Heart right ventricle (tissue), 16 donors: ENCODE measurements around the gene OST4. TPM values are rescaled to one million over a fixed set of nuclear protein-coding genes. Genes with fewer than 3 reads are reported as not detected.
A peak's percentile ranks its signal among the peaks of the same experiment; 100 is the strongest.

Experiments
- ATAC-seq, 8 donors: fragments of 200-7000 bp; cut with Tn5 transposase; one replicate each; pipeline ENCODE4 v1.9.1; 2020; ENCODE audit warnings: mild to moderate bottlenecking in 8 of 8, moderate library complexity in 8 of 8, moderate number of reproducible peaks in 1 of 8
- DNase-seq, 2 donors: peaks; one replicate each; pipeline ENCODE4 v3.0.0-alpha.2; 2020
- H3K27ac ChIP-seq, 10 donors: fragments of 200-600 bp; sonication (generic) in 2 of 10; one replicate each; pipeline versions ENCODE4 v1.5.0 to v1.8.0; 2020 to 2022; ENCODE audit warnings: mild to moderate bottlenecking in 3 of 10
- H3K27me3 ChIP-seq, 7 donors: fragments of 200-600 bp; one replicate each; pipeline ENCODE4 v1.8.0; 2021 to 2022; ENCODE audit warnings: mild to moderate bottlenecking in 2 of 7
- H3K36me3 ChIP-seq, 9 donors: fragments of 200-600 bp; sonication (generic) in 1 of 9; one replicate each; pipeline versions ENCODE4 v1.5.0 to v1.8.0; 2020 to 2022; ENCODE audit warnings: mild to moderate bottlenecking in 2 of 9
- H3K4me1 ChIP-seq, 9 donors: fragments of 200-600 bp; sonication (generic) in 1 of 9; one replicate each; pipeline versions ENCODE4 v1.5.0 to v1.8.0; 2020 to 2022; ENCODE audit warnings: mild to moderate bottlenecking in 4 of 9
- H3K4me3 ChIP-seq, 10 donors: fragments of 200-600 bp; sonication (generic) in 2 of 10; one replicate each; pipeline versions ENCODE4 v1.5.0 to v1.8.0; 2020 to 2022; ENCODE audit warnings: mild to moderate bottlenecking in 7 of 10, moderate library complexity in 2 of 10
- H3K9me3 ChIP-seq, 11 donors: fragments of 200-600 bp in 10 of 11; sonication (generic) in 2 of 11; one replicate each; pipeline versions ENCODE4 v1.5.0 to v1.8.0; 2013 to 2022; ENCODE audit warnings: mild to moderate bottlenecking in 2 of 11, control low read depth in 1 of 11, moderate library complexity in 1 of 11
- CTCF ChIP-seq, 9 donors: fragments of 200-600 bp; sonication (generic) in 2 of 9; IDR thresholded peaks; one replicate each; pipeline versions ENCODE4 v1.5.0 to v1.8.0; 2021 to 2022; ENCODE audit warnings: antibody characterized with exemption in 9 of 9, mild to moderate bottlenecking in 5 of 9, moderate library complexity in 1 of 9
- WGBS, 2 donors: extraction: QIAGEN DNeasy Blood & Tissue Kit; methylation state at CpG; one replicate each; pipeline ENCODE4 v1.1.7; 2013; ENCODE audit warnings: inconsistent platforms in 1 of 2; 5-methylcytosine and 5-hydroxymethylcytosine counted together
- intact Hi-C, 10 donors: fragments of 100-400 bp; cut with DNase I; formaldehyde crosslinking; loops; one replicate each; pipeline versions ENCODE4 v1.11.1 to v1.14.2; 2022
- polyA plus RNA-seq, 2 donors: library from polyadenylated mRNA; stranded (reverse); fragments of 200-250 nt; gene quantifications; one replicate each; pipeline ENCODE4 v1.2.3, GENCODE V29; 2013
- total RNA-seq, 10 donors: library from RNA; stranded (reverse); fragmentation: NEBNext Ultra II Directional in 3 of 10; extraction: Animal tissue kit (Norgen Biotek cat#: 25700) in 3 of 10; gene quantifications; one replicate each; pipeline versions ENCODE4 v1.2.1 to v1.2.4, GENCODE V29; 2021 to 2023
- donor health status: Arrhythmogenic right ventricular cardiomyopathy.
- donor health status: ischemic (EF 13 %, LVEDD 7.1; RV severe dilation, severe dysfunction).
- donor health status: healthy with polysubstance abuse.
- donor health status: DM: no; HTN: yes; CAD: no.
- donor health status: DM: no; HTN: no; CAD: no.
- donor health status: ischemic (EF 25% LVEDD 6.9; RV normal size, moderate dysfunction).
- donor health status: ischemic (EF 25% LVEDD 5.7; RV mildly dilated, moderate dysfunction).
- donor health status: healthy.
- donor health status: DM: yes; HTN: yes; CAD: no.
- donor health status: Ischemic cardiomyopathy.
- donor health status: ischemic (EF 35%, LVEDD 5.7; RV mildly dilated, moderate dysfunction).
- donor health status: nonischemic (EF 11% LVEDD 7.7; RV severe dilation, severe dysfunction).
- donor health status: DM: yes; HTN: yes; CAD: no.
- donor health status: PGD.
- donor health status: ischemic (EF 29% LVEDD 5.4; RV normal size, mild dysfunction).
- donor health status: nonischemic (EF 23%, LVEDD 6.1; RV moderate dilation, normal function).

Gene OST4
- total and polyA plus RNA-seq, 12 donors = 336 to 457 (median 388) TPM

GRCh38 chr2:27097341-27097740, 25.9 kb upstream of the OST4 start:
- Histone ChIP-seq H3K36me3 (peaks cover 0 to 5% (median 0%) of the 10 kb centered on the region in 9 donors), H3K27ac (no peak overlapping the region), H3K4me3 (no peak overlapping the region), H3K27me3 (no peaks in the 10 kb centered on the region), H3K4me1 (peaks cover 0 to 14% (median 12%) of the 10 kb centered on the region in 9 donors), H3K9me3 (no peaks in the 10 kb centered on the region)
- DNase-seq = no peak
- WGBS, 2 donors = 91% methylated on average over 14 of the region's 14 CpGs
- intact Hi-C loops = loop anchor here in 8 of 10 donors (5.0 to 10.0 kb wide), 7 partner anchors 35 to 207 kb away; partner anchors contain the start of genes TRIM54 (in 3 of the 8), UCN (in 2 of the 8) and PREB (in 1 of the 8)
- TF ChIP-seq CTCF (IDR thresholded peaks at IDR 0.05) = no peak
- no peak for ATAC-seq

- H3K27me3 ChIP-seq = no peaks in the 10 kb centered on the region
- no peak overlapping the region for H3K4me3 ChIP-seq
- no peaks in the 10 kb centered on the region for H3K9me3 ChIP-seq
- H3K36me3 ChIP-seq = peaks cover 0 to 5% (median 0%) of the 10 kb centered on the region in 9 donors
- ATAC-seq (no peak), DNase-seq (no peak)
- 74 to 79% methylated on average over 3 of the region's 3 CpGs for WGBS, 2 donors
- H3K4me1 ChIP-seq = peaks cover 0 to 14% (median 12%) of the 10 kb centered on the region in 9 donors
- intact Hi-C loops = loop anchor here in 8 of 10 donors (5.0 to 10.0 kb wide), 7 partner anchors 35 to 208 kb away; partner anchors contain the start of genes TRIM54 (in 3 of the 8), UCN (in 2 of the 8) and PREB (in 1 of the 8)
- H3K27ac ChIP-seq = peak overlapping the region in 6 of 10 donors; percentile 15 to 68 (median 57)
- no peak for TF ChIP-seq CTCF (IDR thresholded peaks at IDR 0.05)
These were observed 25.4 kb upstream of the OST4 start for GRCh38 chr2:27096748-27097297.

GRCh38 chr2:27095745-27096651, 24.5 kb upstream of the OST4 start:
- peak overlapping the region in 6 of 10 donors; percentile 37 to 68 (median 57) for H3K27ac ChIP-seq
- peaks cover 0 to 14% (median 12%) of the 10 kb centered on the region in 9 donors for H3K4me1 ChIP-seq
- DNase-seq = peak; percentile 52 to 64
- intact Hi-C loops = loop anchor here in 8 of 10 donors (5.0 to 10.0 kb wide), 7 partner anchors 36 to 209 kb away; partner anchors contain the start of genes TRIM54 (in 3 of the 8), UCN (in 2 of the 8) and PREB (in 1 of the 8)
- peaks cover 0 to 5% (median 0%) of the 10 kb centered on the region in 9 donors for H3K36me3 ChIP-seq
- ATAC-seq = peak; percentile 76 to 87 (median 84)
- WGBS, 2 donors = 25 to 29% methylated on average over 18 of the region's 18 CpGs
- H3K4me3 ChIP-seq = peak overlapping the region in 9 of 10 donors; percentile 12 to 48 (median 42)
- no peaks in the 10 kb centered on the region for H3K27me3 ChIP-seq
- TF ChIP-seq CTCF (IDR thresholded peaks at IDR 0.05) = no peak
- no peaks in the 10 kb centered on the region for H3K9me3 ChIP-seq

- Histone ChIP-seq H3K27me3 (no peaks in the 10 kb centered on the region), H3K36me3 (peaks cover 0 to 5% (median 0%) of the 10 kb centered on the region in 9 donors), H3K27ac (no peak overlapping the region), H3K4me1 (peaks cover 0 to 14% (median 12%) of the 10 kb centered on the region in 9 donors), H3K4me3 (no peak overlapping the region), H3K9me3 (no peaks in the 10 kb centered on the region)
- DNase-seq (no peak), ATAC-seq (peak in 1 of 8 donors; percentile 2)
- 91 to 99% methylated on average over 2 of the region's 2 CpGs for WGBS, 2 donors
- no peak for TF ChIP-seq CTCF (IDR thresholded peaks at IDR 0.05)
- intact Hi-C loops = loop anchor here in 8 of 10 donors (5.0 to 10.0 kb wide), 7 partner anchors 37 to 209 kb away; partner anchors contain the start of genes TRIM54 (in 3 of the 8), UCN (in 2 of the 8) and PREB (in 1 of the 8)
These were observed 23.9 kb upstream of the OST4 start for GRCh38 chr2:27095427-27095744.
